ENCODE results near the gene CEND1.

CEND1 gene

DNA sequence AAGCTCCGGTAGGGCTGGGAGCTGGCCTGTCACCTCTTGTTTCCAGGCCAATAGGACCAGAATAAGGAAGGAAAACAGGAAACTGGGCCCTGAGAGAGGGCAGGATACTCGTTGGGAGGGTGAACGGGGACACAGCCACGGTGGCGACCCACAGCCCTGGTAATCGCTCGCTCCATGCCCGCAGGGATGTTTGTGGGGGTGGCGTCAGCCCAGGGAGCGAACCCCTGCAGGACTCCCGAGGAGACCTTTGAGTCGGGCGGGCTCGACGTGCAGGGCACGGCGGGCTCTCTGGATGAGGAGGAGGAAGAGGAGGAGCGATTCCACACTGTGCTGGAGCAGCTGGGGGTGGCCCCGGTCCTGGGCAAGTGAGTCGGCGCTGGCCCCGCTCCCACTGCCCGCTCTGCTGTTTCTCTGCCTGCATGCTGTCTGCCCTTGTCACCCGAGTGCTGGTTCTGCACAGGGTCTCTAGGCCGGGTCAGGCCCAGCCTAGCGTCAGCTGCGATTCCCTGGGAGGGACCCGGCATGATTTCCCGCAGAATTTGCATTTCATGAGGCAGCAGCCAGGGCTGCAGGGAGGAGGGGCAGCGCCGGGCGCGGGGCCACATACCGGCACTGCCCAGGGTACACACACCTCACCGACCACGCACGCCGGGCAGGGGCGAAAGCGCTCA lies 39.4 kb upstream of the CEND1 start:
- peak; percentile 42 for DNase-seq
- no peak overlapping the region for H2BK15ac ChIP-seq (replicated peaks; ENCODE audit: low read depth)
- peak overlapping the region; percentile 70 for H3K9ac ChIP-seq (ENCODE audit: low read length)
- no peak overlapping the region for H2BK5ac ChIP-seq (ENCODE audit: low read length)
- peak overlapping the region; percentile 45 for H3K23ac ChIP-seq (ENCODE audit: low read length)
- no peak overlapping the region for H3K4ac ChIP-seq (ENCODE audit: low read depth, low read length)
- peaks cover 3% of the 10 kb centered on the region for H3K27me3 ChIP-seq (ENCODE audit: insufficient read depth, low read length, poor library complexity)
- peak overlapping the region; percentile 81 for H3K56ac ChIP-seq (ENCODE audit: low read length)
- H3K27ac ChIP-seq (ENCODE audit: low read depth, low read length), result no peak overlapping the region
- WGBS (ENCODE audit: extremely low coverage, insufficient coverage, low lambda C conversion rate), result no CpG with 5 or more reads among the region's 40 CpGs
- no peaks in the 10 kb centered on the region for H3K36me3 ChIP-seq (ENCODE audit: control insufficient read depth, insufficient read depth, low read length)
- no peak overlapping the region for H4K5ac ChIP-seq (ENCODE audit: low read length)
- peaks cover under 1% of the 10 kb centered on the region for H3K79me1 ChIP-seq (ENCODE audit: low read length)
- no peak overlapping the region for H2BK120ac ChIP-seq (ENCODE audit: low read depth, low read length)
- peaks cover 11% of the 10 kb centered on the region for H3K4me1 ChIP-seq (ENCODE audit: control insufficient read depth, low read depth, low read length)
- H3K79me2 ChIP-seq (ENCODE audit: control insufficient read depth, insufficient read depth, low read length), result no peaks in the 10 kb centered on the region
- no peak overlapping the region for H3K18ac ChIP-seq (ENCODE audit: low read length)
- no peak overlapping the region for H4K8ac ChIP-seq (ENCODE audit: low read depth, low read length)
- H3K4me3 ChIP-seq (ENCODE audit: low read length), result no peak overlapping the region
- H3K4me2 ChIP-seq (ENCODE audit: low read length), result peak overlapping the region; percentile 56
- no peak overlapping the region for H2AK5ac ChIP-seq (ENCODE audit: low read length)

DNA sequence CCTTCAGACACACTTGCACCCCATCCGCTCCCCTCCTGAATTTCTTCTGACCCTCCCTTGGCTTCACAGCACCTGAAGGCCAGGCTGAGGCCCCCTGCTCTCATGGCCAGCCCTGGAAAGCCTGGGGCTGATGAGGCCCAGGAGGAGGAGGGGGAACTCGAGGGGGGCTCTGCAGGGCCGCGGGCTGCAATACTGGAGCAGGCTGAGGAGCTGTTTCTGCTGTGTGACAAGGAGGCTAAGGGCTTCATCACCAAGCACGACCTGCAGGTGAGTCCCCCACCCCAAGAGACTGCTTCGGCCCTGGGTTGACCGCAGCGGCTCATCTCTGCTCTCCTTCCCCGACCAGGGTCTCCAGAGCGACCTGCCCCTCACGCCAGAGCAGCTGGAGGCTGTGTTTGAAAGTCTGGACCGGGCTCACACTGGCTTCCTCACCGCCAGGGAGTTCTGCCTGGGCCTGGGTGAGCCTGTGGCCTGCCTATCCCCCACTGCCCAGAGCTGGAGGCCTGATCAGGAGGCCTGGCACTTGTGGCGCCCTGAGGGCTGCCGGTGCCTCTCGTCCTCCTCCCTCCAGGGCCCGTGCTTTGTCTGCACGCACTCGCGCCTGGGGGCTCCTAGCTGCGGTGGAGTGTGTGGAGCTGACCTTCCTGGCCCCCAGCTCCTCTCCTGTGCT lies 38.8 kb upstream of the CEND1 start:
- Histone ChIP-seq H3K79me2 (ENCODE audit: control insufficient read depth, insufficient read depth, low read length) (no peaks in the 10 kb centered on the region), H3K18ac (ENCODE audit: low read length) (no peak overlapping the region), H3K9ac (ENCODE audit: low read length) (peak overlapping the region; percentile 70), H3K23ac (ENCODE audit: low read length) (peak overlapping the region; percentile 24), H3K27me3 (ENCODE audit: insufficient read depth, low read length, poor library complexity) (peaks cover 3% of the 10 kb centered on the region), H3K4me1 (ENCODE audit: control insufficient read depth, low read depth, low read length) (peaks cover 9% of the 10 kb centered on the region), H3K56ac (ENCODE audit: low read length) (peak overlapping the region; percentile 81), H3K79me1 (ENCODE audit: low read length) (no peaks in the 10 kb centered on the region), H2BK15ac (replicated peaks; ENCODE audit: low read depth) (no peak overlapping the region), H3K27ac (ENCODE audit: low read depth, low read length) (no peak overlapping the region), H3K4me2 (ENCODE audit: low read length) (peak overlapping the region; percentile 56), H2BK5ac (ENCODE audit: low read length) (no peak overlapping the region), H3K36me3 (ENCODE audit: control insufficient read depth, insufficient read depth, low read length) (no peaks in the 10 kb centered on the region), H2BK120ac (ENCODE audit: low read depth, low read length) (no peak overlapping the region), H4K8ac (ENCODE audit: low read depth, low read length) (no peak overlapping the region), H3K4me3 (ENCODE audit: low read length) (no peak overlapping the region), H4K5ac (ENCODE audit: low read length) (no peak overlapping the region), H3K4ac (ENCODE audit: low read depth, low read length) (no peak overlapping the region), H2AK5ac (ENCODE audit: low read length) (no peak overlapping the region)
- no CpG with 5 or more reads among the region's 21 CpGs for WGBS (ENCODE audit: extremely low coverage, insufficient coverage, low lambda C conversion rate)
- no peak for DNase-seq

DNA sequence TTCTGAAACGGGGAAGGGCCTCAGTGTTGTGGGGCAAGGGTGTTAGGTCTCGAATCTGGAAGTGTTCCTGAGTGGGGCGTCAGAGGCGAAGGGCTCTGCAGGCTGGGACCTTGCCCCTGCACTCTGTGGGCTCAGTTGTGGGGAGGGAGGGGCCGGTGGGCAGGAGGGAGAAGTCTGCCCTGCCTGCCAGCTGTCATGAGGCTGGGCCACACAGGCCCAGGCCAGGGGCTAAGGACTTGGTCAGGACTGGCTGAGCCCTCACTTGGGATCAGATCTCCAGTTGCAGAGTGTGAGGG lies 38.0 kb upstream of the CEND1 start, which contains the start of gene CRACR2B:
Gene CRACR2B (plus strand): TSS at position 23 of the 296 bp plus-strand sequence. CDS start 689 bp downstream, outside the sequence.
- H3K27ac ChIP-seq (ENCODE audit: low read depth, low read length), result peak within 1 kb of the TSS; percentile 2
- H3K79me1 ChIP-seq (ENCODE audit: low read length), result no peaks in the 10 kb centered on the region
- H3K9ac ChIP-seq (ENCODE audit: low read length), result peak within 1 kb of the TSS; percentile 70
- peak within 1 kb of the TSS; percentile 24 for H3K23ac ChIP-seq (ENCODE audit: low read length)
- no peak within 1 kb of the TSS for H2BK5ac ChIP-seq (ENCODE audit: low read length)
- no peak within 1 kb of the TSS for H3K4me3 ChIP-seq (ENCODE audit: low read length)
- H4K5ac ChIP-seq (ENCODE audit: low read length), result no peak within 1 kb of the TSS
- H3K4me2 ChIP-seq (ENCODE audit: low read length), result peak within 1 kb of the TSS; percentile 52
- no CpG with 5 or more reads among the region's 5 CpGs for WGBS (ENCODE audit: extremely low coverage, insufficient coverage, low lambda C conversion rate)
- no peak within 1 kb of the TSS for H2BK120ac ChIP-seq (ENCODE audit: low read depth, low read length)
- H3K27me3 ChIP-seq (ENCODE audit: insufficient read depth, low read length, poor library complexity), result peaks cover 3% of the 10 kb centered on the region
- H3K18ac ChIP-seq (ENCODE audit: low read length), result no peak within 1 kb of the TSS
- DNase-seq, result no peak
- no peak within 1 kb of the TSS for H4K8ac ChIP-seq (ENCODE audit: low read depth, low read length)
- H3K4ac ChIP-seq (ENCODE audit: low read depth, low read length), result no peak within 1 kb of the TSS
- H3K4me1 ChIP-seq (ENCODE audit: control insufficient read depth, low read depth, low read length), result peaks cover 9% of the 10 kb centered on the region
- H3K79me2 ChIP-seq (ENCODE audit: control insufficient read depth, insufficient read depth, low read length), result no peaks in the 10 kb centered on the region
- H3K56ac ChIP-seq (ENCODE audit: low read length), result peak within 1 kb of the TSS; percentile 81
- H2BK15ac ChIP-seq (replicated peaks; ENCODE audit: low read depth), result no peak within 1 kb of the TSS
- H2AK5ac ChIP-seq (ENCODE audit: low read length), result no peak within 1 kb of the TSS
- no peaks in the 10 kb centered on the region for H3K36me3 ChIP-seq (ENCODE audit: control insufficient read depth, insufficient read depth, low read length)

DNA sequence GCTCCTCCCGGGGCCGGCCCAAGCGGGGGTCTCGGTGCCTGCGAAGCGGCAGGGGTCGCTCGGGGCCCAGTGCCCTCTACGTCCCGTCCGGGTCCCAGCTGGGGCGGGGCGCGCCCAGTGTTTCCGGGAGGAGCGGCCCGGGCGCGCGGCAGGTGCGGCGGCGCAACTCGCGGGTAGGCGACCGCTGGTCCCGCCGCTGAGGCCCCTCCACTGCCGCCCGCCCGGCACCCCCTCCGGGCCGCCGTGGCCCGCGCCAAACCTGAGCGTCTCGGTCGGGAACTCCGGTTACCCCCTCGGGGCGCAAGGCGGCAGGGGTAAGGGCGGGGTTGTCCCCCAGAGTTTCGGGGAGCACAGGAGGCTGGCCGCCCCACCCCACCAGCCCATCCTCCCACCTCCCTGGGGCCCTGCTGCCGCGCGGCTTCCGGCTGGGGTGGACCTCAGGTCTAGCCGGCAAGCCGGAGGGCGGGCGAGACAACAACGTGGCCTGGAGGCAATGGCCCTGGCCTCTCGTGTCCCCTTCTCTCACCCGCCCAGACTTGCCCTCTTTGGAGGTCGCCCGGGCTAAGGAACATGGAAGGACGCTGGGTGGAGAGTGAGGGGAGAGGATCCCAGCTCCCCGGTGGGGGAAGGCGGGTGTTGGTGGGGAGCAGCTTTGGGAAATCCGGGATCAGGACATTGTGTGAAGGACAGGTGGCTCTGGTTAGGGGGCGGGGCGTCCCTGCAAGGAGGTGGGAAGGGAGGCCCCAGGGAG lies 37.4 kb upstream of the CEND1 start:
- Histone ChIP-seq H3K27me3 (ENCODE audit: insufficient read depth, low read length, poor library complexity) (peaks cover 3% of the 10 kb centered on the region), H2AK5ac (ENCODE audit: low read length) (no peak overlapping the region), H2BK15ac (replicated peaks; ENCODE audit: low read depth) (no peak overlapping the region), H3K79me1 (ENCODE audit: low read length) (no peaks in the 10 kb centered on the region), H3K23ac (ENCODE audit: low read length) (no peak overlapping the region), H3K4me1 (ENCODE audit: control insufficient read depth, low read depth, low read length) (peaks cover 9% of the 10 kb centered on the region), H3K4ac (ENCODE audit: low read depth, low read length) (no peak overlapping the region), H3K56ac (ENCODE audit: low read length) (peak overlapping the region; percentile 56), H4K5ac (ENCODE audit: low read length) (no peak overlapping the region), H4K8ac (ENCODE audit: low read depth, low read length) (no peak overlapping the region), H3K36me3 (ENCODE audit: control insufficient read depth, insufficient read depth, low read length) (no peaks in the 10 kb centered on the region), H3K4me3 (ENCODE audit: low read length) (no peak overlapping the region), H3K18ac (ENCODE audit: low read length) (no peak overlapping the region), H3K27ac (ENCODE audit: low read depth, low read length) (peak overlapping the region; percentile 2), H3K9ac (ENCODE audit: low read length) (peak overlapping the region; percentile 48), H3K79me2 (ENCODE audit: control insufficient read depth, insufficient read depth, low read length) (no peaks in the 10 kb centered on the region), H2BK120ac (ENCODE audit: low read depth, low read length) (no peak overlapping the region), H2BK5ac (ENCODE audit: low read length) (no peak overlapping the region), H3K4me2 (ENCODE audit: low read length) (peak overlapping the region; percentile 52)
- WGBS (ENCODE audit: extremely low coverage, insufficient coverage, low lambda C conversion rate), result no CpG with 5 or more reads among the region's 66 CpGs
- peak; percentile 60 for DNase-seq

DNA sequence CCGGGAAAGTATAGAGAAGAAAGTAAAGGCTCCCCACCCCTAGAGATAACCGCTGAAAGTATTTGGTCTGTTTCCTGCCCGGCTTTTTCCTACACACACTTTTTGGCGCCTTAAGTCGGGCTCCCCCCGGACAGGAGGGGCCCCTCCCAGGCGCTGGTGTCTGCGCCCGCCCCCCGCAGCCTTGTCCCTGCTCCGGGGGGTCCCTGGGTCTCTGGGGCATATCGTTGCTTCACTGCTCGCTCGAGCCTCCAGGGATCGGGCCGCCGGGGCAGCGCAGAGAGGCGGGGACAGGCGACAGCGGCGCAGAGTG lies 36.9 kb upstream of the CEND1 start:
- Histone ChIP-seq H3K79me1 (ENCODE audit: low read length) (no peaks in the 10 kb centered on the region), H3K4me3 (ENCODE audit: low read length) (no peak overlapping the region), H3K18ac (ENCODE audit: low read length) (no peak overlapping the region), H2AK5ac (ENCODE audit: low read length) (no peak overlapping the region), H3K36me3 (ENCODE audit: control insufficient read depth, insufficient read depth, low read length) (no peaks in the 10 kb centered on the region), H3K56ac (ENCODE audit: low read length) (peak overlapping the region; percentile 56), H2BK15ac (replicated peaks; ENCODE audit: low read depth) (no peak overlapping the region), H3K27me3 (ENCODE audit: insufficient read depth, low read length, poor library complexity) (peaks cover 3% of the 10 kb centered on the region), H4K8ac (ENCODE audit: low read depth, low read length) (no peak overlapping the region), H3K4me1 (ENCODE audit: control insufficient read depth, low read depth, low read length) (peaks cover 5% of the 10 kb centered on the region), H3K4ac (ENCODE audit: low read depth, low read length) (no peak overlapping the region), H4K5ac (ENCODE audit: low read length) (no peak overlapping the region), H2BK5ac (ENCODE audit: low read length) (no peak overlapping the region), H3K23ac (ENCODE audit: low read length) (no peak overlapping the region), H3K79me2 (ENCODE audit: control insufficient read depth, insufficient read depth, low read length) (no peaks in the 10 kb centered on the region), H3K27ac (ENCODE audit: low read depth, low read length) (no peak overlapping the region), H3K9ac (ENCODE audit: low read length) (peak overlapping the region; percentile 48), H3K4me2 (ENCODE audit: low read length) (peak overlapping the region; percentile 52), H2BK120ac (ENCODE audit: low read depth, low read length) (no peak overlapping the region)
- DNase-seq, result no peak
- WGBS (ENCODE audit: extremely low coverage, insufficient coverage, low lambda C conversion rate), result no CpG with 5 or more reads among the region's 22 CpGs
